ENCODE results near the gene INPP5A. TPM values are rescaled to one million over a fixed set of nuclear protein-coding genes. Genes with fewer than 3 reads are reported as not detected.

The INPP5A gene
- total and polyA plus RNA-seq, 10 donors: 11.1 to 41.3 (median 30.8) TPM

- Histone ChIP-seq H3K4me3 (peak overlapping the region in 2 of 8 donors; percentile 11 to 58), H3K4me1 (peaks cover 52 to 100% (median 81%) of the 10 kb centered on the region in 6 donors), H3K27me3 (replicated peaks in 1 of 7) (no peaks in the 10 kb centered on the region), H3K36me3 (no peaks in the 10 kb centered on the region), H3K27ac (peak overlapping the region in 7 of 8 donors; percentile 79 to 93 (median 89)), H3K9me3 (no peaks in the 10 kb centered on the region)
- 39 to 60% (median 46%) methylated on average over 13 to 14 of the region's 14 CpGs for WGBS, 5 donors
- intact Hi-C loops (cut with DNase I; ENCODE audit: low total_unique reads): no loop called here
- no peak for DNase-seq
- no peak for TF ChIP-seq CTCF (IDR thresholded peaks at IDR 0.05 in 8 of 11, conservative IDR thresholded peaks at IDR 0.05 in 3 of 11)
- no peak for TF ChIP-seq POLR2A (IDR thresholded peaks at IDR 0.05)
- TF ChIP-seq POLR2AphosphoS5 (IDR thresholded peaks at IDR 0.05): no peak
Measured at GRCh38 chr10:132589015-132589414, 51.4 kb downstream of the INPP5A start.

GRCh38 chr10:132589681-132590080, 52.1 kb downstream of the INPP5A start:
- H3K27ac ChIP-seq: peak overlapping the region in 6 of 8 donors; percentile 83 to 93 (median 90)
- no peaks in the 10 kb centered on the region for H3K9me3 ChIP-seq
- H3K36me3 ChIP-seq: no peaks in the 10 kb centered on the region
- H3K27me3 ChIP-seq (replicated peaks in 1 of 7): no peaks in the 10 kb centered on the region
- TF ChIP-seq POLR2A (IDR thresholded peaks at IDR 0.05): no peak
- no peak for TF ChIP-seq POLR2AphosphoS5 (IDR thresholded peaks at IDR 0.05)
- no peak for TF ChIP-seq CTCF (IDR thresholded peaks at IDR 0.05 in 8 of 11, conservative IDR thresholded peaks at IDR 0.05 in 3 of 11)
- H3K4me3 ChIP-seq: no peak overlapping the region
- 82 to 96% (median 92%) methylated on average over 4 to 16 of the region's 16 CpGs for WGBS, 5 donors
- no peak for DNase-seq
- H3K4me1 ChIP-seq: peaks cover 58 to 100% (median 84%) of the 10 kb centered on the region in 6 donors
- intact Hi-C loops (cut with DNase I; ENCODE audit: low total_unique reads): no loop called here

GRCh38 chr10:132590094-132590751, 52.6 kb downstream of the INPP5A start:
- Histone ChIP-seq H3K27me3 (replicated peaks in 1 of 7) (no peaks in the 10 kb centered on the region), H3K4me3 (no peak overlapping the region), H3K27ac (peak overlapping the region in 2 of 8 donors; percentile 92 to 93), H3K4me1 (peaks cover 58 to 100% (median 87%) of the 10 kb centered on the region in 6 donors), H3K9me3 (no peaks in the 10 kb centered on the region), H3K36me3 (no peaks in the 10 kb centered on the region)
- no peak for DNase-seq
- 87 to 91% (median 89%) methylated on average over 31 to 33 of the region's 33 CpGs for WGBS, 5 donors
- TF ChIP-seq POLR2A (IDR thresholded peaks at IDR 0.05) (no peak), CTCF (IDR thresholded peaks at IDR 0.05 in 8 of 11, conservative IDR thresholded peaks at IDR 0.05 in 3 of 11) (no peak), POLR2AphosphoS5 (IDR thresholded peaks at IDR 0.05) (no peak)
- intact Hi-C loops (cut with DNase I; ENCODE audit: low total_unique reads): no loop called here

- intact Hi-C loops (cut with DNase I; ENCODE audit: low total_unique reads): no loop called here
- DNase-seq: no peak
- no peaks in the 10 kb centered on the region for H3K36me3 ChIP-seq
- H3K4me3 ChIP-seq: no peak overlapping the region
- no peak overlapping the region for H3K27ac ChIP-seq
- TF ChIP-seq POLR2AphosphoS5 (IDR thresholded peaks at IDR 0.05): no peak
- no peak for TF ChIP-seq POLR2A (IDR thresholded peaks at IDR 0.05)
- TF ChIP-seq CTCF (IDR thresholded peaks at IDR 0.05 in 8 of 11, conservative IDR thresholded peaks at IDR 0.05 in 3 of 11): no peak
- no peaks in the 10 kb centered on the region for H3K27me3 ChIP-seq (replicated peaks in 1 of 7)
- H3K4me1 ChIP-seq: peaks cover 55 to 100% (median 85%) of the 10 kb centered on the region in 6 donors
- no peaks in the 10 kb centered on the region for H3K9me3 ChIP-seq
- WGBS, 5 donors: 70 to 96% (median 84%) methylated on average over 10 of the region's 10 CpGs
Measured at GRCh38 chr10:132590752-132591121, 53.1 kb downstream of the INPP5A start.
